WTC11 (cell line): Measurements from ENCODE around the gene MUC4. TPM values are rescaled to one million over a fixed set of nuclear protein-coding genes. Genes with fewer than 3 reads are reported as not detected.
"Not testable (repeated sequence)": the region's sequence is repeated elsewhere in the genome, so short reads cannot be mapped to it uniquely, and the experiment has no call there.

Source experiments
- ATAC-seq: fragments of 200-7000 bp; cut with Tn5 transposase; 2 replicates; pipeline ENCODE4 v1.10.0; 2021; ENCODE audit warnings: mild to moderate bottlenecking, moderate library complexity
- CTCF ChIA-PET: fragments of 300-600 bp; sonication (Branson Sonifier 250); formaldehyde crosslinking; loops from one replicate; lab custom pipeline; 2021; ENCODE audit warnings: antibody characterized with exemption; lab: Charles Lee
- POLR2A ChIA-PET: fragments of 350-600 bp; sonication (Branson Sonifier 250); formaldehyde crosslinking; loops from one replicate; lab custom pipeline; 2021; ENCODE audit warnings: antibody characterized with exemption; lab: Charles Lee
- DNase-seq: peaks from one replicate; pipeline ENCODE4 v3.0.0; 2021; ENCODE audit warnings: low spot score
- H3K27ac Mint-ChIP-seq: 2 replicates; pipeline ENCODE4 v1.8.0; 2021; ENCODE audit warnings: mixed read lengths
- H3K27me3 Mint-ChIP-seq: 2 replicates; pipeline ENCODE4 v1.8.0; 2021; ENCODE audit warnings: low read depth, mild to moderate bottlenecking, moderate library complexity, mixed read lengths
- H3K36me3 Mint-ChIP-seq: 2 replicates; pipeline ENCODE4 v1.8.0; 2021; ENCODE audit warnings: mixed read lengths
- H3K4me1 Mint-ChIP-seq: 2 replicates; pipeline ENCODE4 v1.8.0; 2022; ENCODE audit warnings: mixed read lengths
- H3K4me3 Mint-ChIP-seq: 2 replicates; pipeline ENCODE4 v1.8.0; 2021; ENCODE audit warnings: mild to moderate bottlenecking, moderate library complexity, mixed read lengths
- H3K9me3 Mint-ChIP-seq: 2 replicates; pipeline ENCODE4 v1.8.0; 2021; ENCODE audit warnings: mixed read lengths
- CBFB ChIP-seq: sonication (generic); formaldehyde crosslinking; IDR thresholded peaks from 2 replicates; pipeline ENCODE4 v1.8.1; 2022; ENCODE audit warnings: mild to moderate bottlenecking, low read depth, missing genetic modification reagents
- GTF2I ChIP-seq: fragments of 250-450 bp; sonication (Bioruptor Pico); conservative IDR thresholded peaks from 2 replicates; pipeline ENCODE4 v1.4.0; 2021; ENCODE audit warnings: mild to moderate bottlenecking
- MLX ChIP-seq: sonication (generic); formaldehyde crosslinking; IDR thresholded peaks from 2 replicates; pipeline ENCODE4 v1.8.1; 2023; ENCODE audit warnings: mild to moderate bottlenecking, missing genetic modification reagents, moderate library complexity
- NFE2L1 ChIP-seq: sonication (generic); formaldehyde crosslinking; IDR thresholded peaks from 2 replicates; pipeline ENCODE4 v1.8.1; 2023; ENCODE audit warnings: missing genetic modification reagents
- PRDM15 ChIP-seq: sonication (generic); formaldehyde crosslinking; IDR thresholded peaks from 2 replicates; pipeline ENCODE4 v1.8.0; 2022; ENCODE audit warnings: missing genetic modification reagents
- TEAD1 ChIP-seq: sonication (generic); formaldehyde crosslinking; IDR thresholded peaks from 2 replicates; pipeline ENCODE4 v1.8.0; 2022; ENCODE audit warnings: mild to moderate bottlenecking, missing genetic modification reagents
- ZNF263 ChIP-seq: sonication (generic); formaldehyde crosslinking; IDR thresholded peaks from 2 replicates; pipeline ENCODE4 v1.8.1; 2022; ENCODE audit warnings: low read depth, mild to moderate bottlenecking, moderate library complexity, missing genetic modification reagents
- ZNF317 ChIP-seq: sonication (generic); formaldehyde crosslinking; IDR thresholded peaks from 2 replicates; pipeline ENCODE4 v1.8.1; 2023; ENCODE audit warnings: low read depth, mild to moderate bottlenecking, moderate library complexity, missing genetic modification reagents, borderline replicate concordance
- ZSCAN18 ChIP-seq: fragments of 250-450 bp; sonication (Bioruptor Pico); IDR thresholded peaks from 2 replicates; pipeline ENCODE4 v2.1.2; 2022; ENCODE audit warnings: mild to moderate bottlenecking, moderate library complexity
- total RNA-seq: library from RNA; stranded (reverse); gene quantifications from 3 replicates; pipeline ENCODE4 v1.2.3, GENCODE V29; 2021
- TF ChIP-seq, protein P1 (sequence below): sonication (generic); formaldehyde crosslinking; IDR thresholded peaks from 2 replicates; pipeline ENCODE4 v1.8.0; 2023; ENCODE audit warnings: missing genetic modification reagents, mild to moderate bottlenecking, borderline replicate concordance
- TF ChIP-seq, protein P2 (sequence below): sonication (generic); formaldehyde crosslinking; IDR thresholded peaks from 2 replicates; pipeline ENCODE4 v1.8.1; 2023; ENCODE audit warnings: mild to moderate bottlenecking, missing genetic modification reagents, moderate library complexity

MUC4 gene
- total RNA-seq, 1 experiment from 2014 or later: 2.1 TPM

DNA sequence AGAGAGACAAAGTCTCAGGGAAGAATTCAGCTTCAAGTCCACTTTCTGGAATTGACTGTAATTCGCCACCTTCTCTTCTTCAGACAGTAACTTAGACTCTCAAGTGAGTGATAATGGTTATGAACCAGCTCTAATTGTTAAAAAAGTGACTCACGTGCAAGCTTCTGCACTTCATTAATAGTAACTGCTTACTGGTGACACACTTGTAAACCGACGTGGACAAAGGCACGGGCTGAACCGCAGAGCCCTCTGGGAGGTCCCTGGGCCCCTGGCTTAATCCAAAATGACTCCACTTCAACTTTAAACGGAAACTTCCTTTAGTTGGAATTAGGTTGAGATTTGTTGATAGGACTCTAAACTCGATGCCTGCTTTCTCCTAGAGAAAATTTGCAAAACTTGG, 17.0 kb downstream of the MUC4 start:
- no peak overlapping the region for H3K27ac Mint-ChIP-seq
- ChIA-PET POLR2A (no interaction called here), CTCF (interaction anchor here (0.7 to 1.3 kb wide), 3 partner anchors 11 to 100 kb away, joined by 3 to 5 read pairs (median 3); no protein-coding TSS in a partner anchor)
- no peak overlapping the region for H3K4me3 Mint-ChIP-seq
- H3K4me1 Mint-ChIP-seq: peaks cover 11% of the 10 kb centered on the region
- DNase-seq (no peak), ATAC-seq (no peak)
- peaks cover 25% of the 10 kb centered on the region for H3K9me3 Mint-ChIP-seq
- TF ChIP-seq CBFB (CRISPR knock-in tag) (no peak), TEAD1 (CRISPR knock-in tag) (no peak), GTF2I (CRISPR knock-in tag) (no peak), ZNF263 (CRISPR knock-in tag) (no peak), PRDM15 (no peak), NFE2L1 (CRISPR knock-in tag) (no peak), MLX (no peak), ZSCAN18 (no peak), ZNF317 (CRISPR knock-in tag) (no peak)
- TF ChIP-seq, protein P1, sequence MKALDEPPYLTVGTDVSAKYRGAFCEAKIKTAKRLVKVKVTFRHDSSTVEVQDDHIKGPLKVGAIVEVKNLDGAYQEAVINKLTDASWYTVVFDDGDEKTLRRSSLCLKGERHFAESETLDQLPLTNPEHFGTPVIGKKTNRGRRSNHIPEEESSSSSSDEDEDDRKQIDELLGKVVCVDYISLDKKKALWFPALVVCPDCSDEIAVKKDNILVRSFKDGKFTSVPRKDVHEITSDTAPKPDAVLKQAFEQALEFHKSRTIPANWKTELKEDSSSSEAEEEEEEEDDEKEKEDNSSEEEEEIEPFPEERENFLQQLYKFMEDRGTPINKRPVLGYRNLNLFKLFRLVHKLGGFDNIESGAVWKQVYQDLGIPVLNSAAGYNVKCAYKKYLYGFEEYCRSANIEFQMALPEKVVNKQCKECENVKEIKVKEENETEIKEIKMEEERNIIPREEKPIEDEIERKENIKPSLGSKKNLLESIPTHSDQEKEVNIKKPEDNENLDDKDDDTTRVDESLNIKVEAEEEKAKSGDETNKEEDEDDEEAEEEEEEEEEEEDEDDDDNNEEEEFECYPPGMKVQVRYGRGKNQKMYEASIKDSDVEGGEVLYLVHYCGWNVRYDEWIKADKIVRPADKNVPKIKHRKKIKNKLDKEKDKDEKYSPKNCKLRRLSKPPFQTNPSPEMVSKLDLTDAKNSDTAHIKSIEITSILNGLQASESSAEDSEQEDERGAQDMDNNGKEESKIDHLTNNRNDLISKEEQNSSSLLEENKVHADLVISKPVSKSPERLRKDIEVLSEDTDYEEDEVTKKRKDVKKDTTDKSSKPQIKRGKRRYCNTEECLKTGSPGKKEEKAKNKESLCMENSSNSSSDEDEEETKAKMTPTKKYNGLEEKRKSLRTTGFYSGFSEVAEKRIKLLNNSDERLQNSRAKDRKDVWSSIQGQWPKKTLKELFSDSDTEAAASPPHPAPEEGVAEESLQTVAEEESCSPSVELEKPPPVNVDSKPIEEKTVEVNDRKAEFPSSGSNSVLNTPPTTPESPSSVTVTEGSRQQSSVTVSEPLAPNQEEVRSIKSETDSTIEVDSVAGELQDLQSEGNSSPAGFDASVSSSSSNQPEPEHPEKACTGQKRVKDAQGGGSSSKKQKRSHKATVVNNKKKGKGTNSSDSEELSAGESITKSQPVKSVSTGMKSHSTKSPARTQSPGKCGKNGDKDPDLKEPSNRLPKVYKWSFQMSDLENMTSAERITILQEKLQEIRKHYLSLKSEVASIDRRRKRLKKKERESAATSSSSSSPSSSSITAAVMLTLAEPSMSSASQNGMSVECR: no peak
- TF ChIP-seq, protein P2, sequence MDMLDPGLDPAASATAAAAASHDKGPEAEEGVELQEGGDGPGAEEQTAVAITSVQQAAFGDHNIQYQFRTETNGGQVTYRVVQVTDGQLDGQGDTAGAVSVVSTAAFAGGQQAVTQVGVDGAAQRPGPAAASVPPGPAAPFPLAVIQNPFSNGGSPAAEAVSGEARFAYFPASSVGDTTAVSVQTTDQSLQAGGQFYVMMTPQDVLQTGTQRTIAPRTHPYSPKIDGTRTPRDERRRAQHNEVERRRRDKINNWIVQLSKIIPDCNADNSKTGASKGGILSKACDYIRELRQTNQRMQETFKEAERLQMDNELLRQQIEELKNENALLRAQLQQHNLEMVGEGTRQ (CRISPR knock-in tag): no peak
- no peaks in the 10 kb centered on the region for H3K27me3 Mint-ChIP-seq
- H3K36me3 Mint-ChIP-seq: peaks cover 4% of the 10 kb centered on the region; the same call in 1 of the 2 replicates

DNA sequence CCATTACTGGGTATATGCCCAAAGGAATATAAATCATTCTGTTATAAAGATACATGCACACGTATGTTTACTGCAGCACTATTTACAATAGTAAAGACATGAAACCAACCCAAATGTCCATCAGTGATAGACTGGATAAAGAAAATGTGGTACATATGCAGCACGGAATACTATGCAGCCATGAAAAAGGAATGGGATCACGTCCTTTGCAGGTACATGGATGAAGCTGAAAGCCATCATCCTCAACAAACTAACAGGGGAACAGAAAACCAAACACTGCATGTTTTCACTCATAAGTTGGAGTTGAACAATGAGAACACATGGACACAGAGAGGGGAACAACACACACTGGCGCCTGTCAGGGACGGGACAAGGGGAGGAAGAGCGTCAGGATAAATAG, 19.1 kb downstream of the MUC4 start:
- H3K4me3 Mint-ChIP-seq, H3K27me3 Mint-ChIP-seq, ATAC-seq, POLR2A ChIA-PET, CTCF ChIA-PET, H3K36me3 Mint-ChIP-seq, DNase-seq, H3K27ac Mint-ChIP-seq: not testable (repeated sequence)
- Mint-ChIP-seq H3K4me1 (peaks cover 11% of the 10 kb centered on the region), H3K9me3 (peaks cover 25% of the 10 kb centered on the region)
